Measurements from ENCODE around the gene ELK1.
"Not testable (repeated sequence)": the region's sequence is repeated elsewhere in the genome, so short reads cannot be mapped to it uniquely, and the experiment has no call there.

Gene ELK1

GRCh38 chrX:47674776-47675175 lies 24.4 kb upstream of the ELK1 start:
- H3K79me2 ChIP-seq (ENCODE audit: control insufficient read depth, low read length), result no peaks in the 10 kb centered on the region
- no peaks in the 10 kb centered on the region for H3K9me3 ChIP-seq (ENCODE audit: control insufficient read depth, insufficient read depth, low read length)
- TF ChIP-seq EZH2phosphoT487 (IDR thresholded peaks at IDR 0.05; ENCODE audit: borderline replicate concordance, low read length) (no peak), CTCF (IDR thresholded peaks at IDR 0.05; ENCODE audit: low read depth, low read length, poor library complexity, severe bottlenecking) (no peak)
- no peaks in the 10 kb centered on the region for H3F3A ChIP-seq (ENCODE audit: control insufficient read depth, insufficient read depth)
- H3K4me1 ChIP-seq (ENCODE audit: control insufficient read depth, low read length), result no peaks in the 10 kb centered on the region
- H3K4me3 ChIP-seq (ENCODE audit: low read length), result no peak overlapping the region
- no peak overlapping the region for H3K4me2 ChIP-seq (ENCODE audit: low read length)
- H3K36me3 ChIP-seq (ENCODE audit: control insufficient read depth, low read length), result no peaks in the 10 kb centered on the region
- no peak overlapping the region for H3K27ac ChIP-seq (ENCODE audit: low read depth, low read length)
- H3K27me3 ChIP-seq (ENCODE audit: control insufficient read depth, low read length), result no peaks in the 10 kb centered on the region
- no peaks in the 10 kb centered on the region for H4K20me1 ChIP-seq (ENCODE audit: control insufficient read depth, insufficient read depth, low read depth, low read length)
- no peaks in the 10 kb centered on the region for H3K9me2 ChIP-seq (replicated peaks; ENCODE audit: control insufficient read depth, low read length)

GRCh38 chrX:47665797-47666196 lies 15.4 kb upstream of the ELK1 start:
- H3K4me1 ChIP-seq (ENCODE audit: control insufficient read depth, low read length); H3K79me2 ChIP-seq (ENCODE audit: control insufficient read depth, low read length); H3F3A ChIP-seq (ENCODE audit: control insufficient read depth, insufficient read depth); H4K20me1 ChIP-seq (ENCODE audit: control insufficient read depth, insufficient read depth, low read depth, low read length); H3K27ac ChIP-seq (ENCODE audit: low read depth, low read length); H3K4me3 ChIP-seq (ENCODE audit: low read length); H3K9me2 ChIP-seq (replicated peaks; ENCODE audit: control insufficient read depth, low read length); H3K36me3 ChIP-seq (ENCODE audit: control insufficient read depth, low read length); H3K27me3 ChIP-seq (ENCODE audit: control insufficient read depth, low read length); H3K9me3 ChIP-seq (ENCODE audit: control insufficient read depth, insufficient read depth, low read length); H3K4me2 ChIP-seq (ENCODE audit: low read length): not testable (repeated sequence)

- no peaks in the 10 kb centered on the region for H3K27me3 ChIP-seq (ENCODE audit: control insufficient read depth, low read length)
Observed at GRCh38 chrX:47664737-47665136, 14.4 kb upstream of the ELK1 start.

GRCh38 chrX:47662144-47662657 lies 11.8 kb upstream of the ELK1 start:
- no peaks in the 10 kb centered on the region for H3K9me2 ChIP-seq (replicated peaks; ENCODE audit: control insufficient read depth, low read length)
- no peaks in the 10 kb centered on the region for H3K27me3 ChIP-seq (ENCODE audit: control insufficient read depth, low read length)
- H3K79me2 ChIP-seq (ENCODE audit: control insufficient read depth, low read length), result peaks cover 12% of the 10 kb centered on the region
- peaks cover 10% of the 10 kb centered on the region for H3K4me1 ChIP-seq (ENCODE audit: control insufficient read depth, low read length)
- no peak overlapping the region for H3K4me3 ChIP-seq (ENCODE audit: low read length)
- H3K9me3 ChIP-seq (ENCODE audit: control insufficient read depth, insufficient read depth, low read length), result no peaks in the 10 kb centered on the region; the same call in 1 of the 2 replicates
- H4K20me1 ChIP-seq (ENCODE audit: control insufficient read depth, insufficient read depth, low read depth, low read length), result no peaks in the 10 kb centered on the region
- H3F3A ChIP-seq (ENCODE audit: control insufficient read depth, insufficient read depth), result no peaks in the 10 kb centered on the region
- H3K4me2 ChIP-seq (ENCODE audit: low read length), result no peak overlapping the region
- H3K27ac ChIP-seq (ENCODE audit: low read depth, low read length), result no peak overlapping the region
- TF ChIP-seq CTCF (IDR thresholded peaks at IDR 0.05; ENCODE audit: low read depth, low read length, poor library complexity, severe bottlenecking), result no peak
- TF ChIP-seq EZH2phosphoT487 (IDR thresholded peaks at IDR 0.05; ENCODE audit: borderline replicate concordance, low read length), result no peak
- peaks cover 8% of the 10 kb centered on the region for H3K36me3 ChIP-seq (ENCODE audit: control insufficient read depth, low read length)

More at GRCh38 chrX:47664737-47665136, 14.4 kb upstream of the ELK1 start:
- Histone ChIP-seq H3K4me2 (ENCODE audit: low read length) (no peak overlapping the region), H3K9me2 (replicated peaks; ENCODE audit: control insufficient read depth, low read length) (no peaks in the 10 kb centered on the region), H3K27ac (ENCODE audit: low read depth, low read length) (no peak overlapping the region), H3F3A (ENCODE audit: control insufficient read depth, insufficient read depth) (no peaks in the 10 kb centered on the region), H3K4me1 (ENCODE audit: control insufficient read depth, low read length) (peaks cover 1% of the 10 kb centered on the region; the same call in 1 of the 2 replicates), H3K4me3 (ENCODE audit: low read length) (no peak overlapping the region), H3K36me3 (ENCODE audit: control insufficient read depth, low read length) (no peaks in the 10 kb centered on the region), H3K79me2 (ENCODE audit: control insufficient read depth, low read length) (no peaks in the 10 kb centered on the region), H3K9me3 (ENCODE audit: control insufficient read depth, insufficient read depth, low read length) (no peaks in the 10 kb centered on the region; the same call in 1 of the 2 replicates), H4K20me1 (ENCODE audit: control insufficient read depth, insufficient read depth, low read depth, low read length) (no peaks in the 10 kb centered on the region)
- TF ChIP-seq CTCF (IDR thresholded peaks at IDR 0.05; ENCODE audit: low read depth, low read length, poor library complexity, severe bottlenecking) (no peak), EZH2phosphoT487 (IDR thresholded peaks at IDR 0.05; ENCODE audit: borderline replicate concordance, low read length) (no peak)
